Mucosa of rectum (tissue), 2 donors: ENCODE measurements around the gene CHGA.

Source experiments
- H3K27ac ChIP-seq, 2 donors: one replicate each; pipeline ENCODE4 v1.7.0; 2013; ENCODE audit warnings: inconsistent platforms in 2 of 2, low read depth in 2 of 2, low read length in 2 of 2
- H3K27me3 ChIP-seq, 2 donors: one replicate each; pipeline ENCODE4 v1.7.0; 2013; ENCODE audit warnings: low read length in 2 of 2; ENCODE audit not compliant: control insufficient read depth in 2 of 2, insufficient read depth in 2 of 2
- H3K36me3 ChIP-seq, 2 donors: one replicate each; pipeline ENCODE4 v1.7.0; 2013; ENCODE audit warnings: low read length in 2 of 2; ENCODE audit not compliant: control insufficient read depth in 2 of 2, insufficient read depth in 2 of 2
- H3K4me1 ChIP-seq, 2 donors: one replicate each; pipeline ENCODE4 v1.7.0; 2013; ENCODE audit warnings: low read length in 2 of 2, mild to moderate bottlenecking in 1 of 2; ENCODE audit not compliant: control insufficient read depth in 2 of 2, insufficient read depth in 2 of 2
- H3K4me3 ChIP-seq, 2 donors: one replicate each; pipeline ENCODE4 v1.7.0; 2013; ENCODE audit warnings: low read length in 2 of 2
- H3K9ac ChIP-seq, 2 donors: one replicate each; pipeline ENCODE4 v1.7.0; 2013; ENCODE audit warnings: low read length in 2 of 2, low read depth in 1 of 2, mild to moderate bottlenecking in 1 of 2
- H3K9me3 ChIP-seq, 2 donors: one replicate each; pipeline ENCODE4 v1.7.0; 2013; ENCODE audit warnings: low read length in 2 of 2; ENCODE audit not compliant: control insufficient read depth in 2 of 2
- donor health status: healthy.
- donor health status: Normal muscosa, but diverticular disease.

Gene CHGA

DNA sequence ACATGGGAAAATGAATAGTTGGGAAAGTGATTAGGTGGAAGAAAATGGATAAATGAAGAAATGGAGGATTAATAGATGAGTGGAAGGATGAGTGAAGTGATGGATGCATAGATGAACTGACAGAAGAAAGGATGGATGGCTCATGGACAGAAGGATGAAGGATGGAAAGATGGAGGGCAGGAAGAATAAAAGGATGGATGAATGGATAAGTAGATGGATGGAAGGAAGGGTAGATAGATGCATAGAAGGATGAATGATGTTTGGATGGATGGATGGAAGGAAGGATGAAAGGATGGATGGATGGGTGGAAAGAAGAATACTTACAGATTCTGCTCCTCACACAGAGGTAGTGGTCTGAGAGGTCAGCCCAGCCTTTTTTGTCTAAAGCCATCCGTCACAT is 35.8 kb upstream of the CHGA start:
- H3K9ac ChIP-seq: no peak overlapping the region
- H3K9me3 ChIP-seq: no peaks in the 10 kb centered on the region
- H3K36me3 ChIP-seq: no peaks in the 10 kb centered on the region
- no peak overlapping the region for H3K4me3 ChIP-seq
- no peak overlapping the region for H3K27ac ChIP-seq
- H3K27me3 ChIP-seq: no peaks in the 10 kb centered on the region
- peaks cover 0 to 2% of the 10 kb centered on the region in 2 donors for H3K4me1 ChIP-seq

DNA sequence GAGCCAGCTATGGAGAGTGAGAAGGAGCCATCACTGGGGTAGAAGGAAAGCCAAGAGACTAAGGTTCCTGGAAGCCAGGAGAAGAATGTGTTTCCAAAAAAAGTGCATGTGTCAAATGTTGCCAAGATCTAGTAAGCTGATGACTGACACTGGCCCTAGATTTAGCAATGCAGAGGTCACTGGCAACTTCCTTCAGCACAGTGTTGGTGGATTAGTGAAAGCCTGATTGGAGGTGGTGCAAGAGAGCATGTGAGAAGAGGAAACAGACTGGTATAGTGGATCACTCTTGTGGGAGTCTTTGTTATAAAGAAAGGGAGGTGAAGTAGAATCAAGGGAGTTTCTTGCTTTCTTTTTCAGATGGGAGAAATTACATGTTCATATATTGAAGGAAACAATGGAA is 34.1 kb upstream of the CHGA start:
- Histone ChIP-seq H3K36me3 (no peaks in the 10 kb centered on the region), H3K4me1 (peaks cover 0 to 2% of the 10 kb centered on the region in 2 donors), H3K4me3 (no peak overlapping the region), H3K27ac (no peak overlapping the region), H3K27me3 (no peaks in the 10 kb centered on the region), H3K9ac (no peak overlapping the region), H3K9me3 (peaks cover 3 to 4% of the 10 kb centered on the region in 2 donors)

DNA sequence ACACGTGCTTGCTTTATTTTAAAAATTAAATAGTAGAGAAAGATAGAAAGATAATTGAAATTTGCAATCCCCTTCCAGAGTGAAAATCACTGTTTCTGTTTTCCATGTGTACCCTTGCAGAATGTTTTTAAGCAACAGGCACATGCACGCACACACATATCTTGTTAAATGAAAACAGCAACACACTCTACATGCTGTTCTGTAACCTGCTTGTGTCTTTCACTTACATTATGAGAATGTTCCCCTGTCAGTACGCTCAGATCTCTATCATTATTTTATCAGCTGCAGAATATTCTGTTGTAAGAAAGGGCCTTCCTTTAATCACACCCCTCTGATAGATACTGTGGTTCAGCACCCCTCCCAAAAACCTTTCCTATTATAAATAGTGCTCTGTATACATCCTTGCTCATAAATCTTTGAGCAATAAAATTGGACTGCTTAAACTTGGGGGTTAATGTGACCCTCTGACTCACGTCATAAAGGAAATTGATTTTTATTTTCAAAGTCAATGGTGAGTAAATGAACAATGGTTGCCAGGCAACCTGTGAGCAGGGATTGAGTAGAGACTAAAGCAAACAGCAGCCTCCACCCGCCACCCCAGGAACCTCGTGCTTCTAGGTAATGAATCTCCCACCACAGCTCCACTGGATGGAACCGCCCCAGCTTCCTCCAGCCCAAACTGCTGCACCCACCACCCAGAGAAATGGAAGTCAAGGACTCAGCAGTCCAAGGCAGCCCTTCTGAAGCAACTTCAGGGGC is 31.9 kb upstream of the CHGA start:
- no peaks in the 10 kb centered on the region for H3K36me3 ChIP-seq
- H3K27ac ChIP-seq: no peak overlapping the region
- H3K9ac ChIP-seq: no peak overlapping the region
- H3K27me3 ChIP-seq: no peaks in the 10 kb centered on the region
- peaks cover 0 to 2% of the 10 kb centered on the region in 2 donors for H3K4me1 ChIP-seq
- H3K4me3 ChIP-seq: no peak overlapping the region
- H3K9me3 ChIP-seq: peaks cover 4 to 6% of the 10 kb centered on the region in 2 donors

DNA sequence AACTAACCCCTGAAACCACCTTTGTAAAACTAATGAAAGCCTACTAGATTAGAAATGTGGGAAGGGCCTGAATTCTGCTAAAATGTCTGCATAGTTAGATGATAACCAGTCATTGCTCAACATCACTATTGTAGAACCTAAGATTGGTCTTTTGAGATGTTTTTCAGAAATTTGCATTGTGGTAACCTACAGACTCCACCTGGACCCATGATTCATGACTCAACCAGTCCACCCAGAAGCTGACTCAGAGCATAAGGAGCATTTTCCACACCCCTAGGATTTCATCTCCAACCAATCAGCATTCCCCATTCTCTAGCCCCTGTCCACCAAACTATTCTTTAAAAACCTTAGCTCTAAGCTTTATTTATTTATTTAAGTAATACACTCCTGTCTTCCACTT is 30.4 kb upstream of the CHGA start:
- H3K9ac ChIP-seq: no peak overlapping the region
- no peak overlapping the region for H3K27ac ChIP-seq
- no peak overlapping the region for H3K4me3 ChIP-seq
- no peaks in the 10 kb centered on the region for H3K27me3 ChIP-seq
- peaks cover 4 to 6% of the 10 kb centered on the region in 2 donors for H3K9me3 ChIP-seq
- H3K4me1 ChIP-seq: peaks cover 0 to 2% of the 10 kb centered on the region in 2 donors
- no peaks in the 10 kb centered on the region for H3K36me3 ChIP-seq

DNA sequence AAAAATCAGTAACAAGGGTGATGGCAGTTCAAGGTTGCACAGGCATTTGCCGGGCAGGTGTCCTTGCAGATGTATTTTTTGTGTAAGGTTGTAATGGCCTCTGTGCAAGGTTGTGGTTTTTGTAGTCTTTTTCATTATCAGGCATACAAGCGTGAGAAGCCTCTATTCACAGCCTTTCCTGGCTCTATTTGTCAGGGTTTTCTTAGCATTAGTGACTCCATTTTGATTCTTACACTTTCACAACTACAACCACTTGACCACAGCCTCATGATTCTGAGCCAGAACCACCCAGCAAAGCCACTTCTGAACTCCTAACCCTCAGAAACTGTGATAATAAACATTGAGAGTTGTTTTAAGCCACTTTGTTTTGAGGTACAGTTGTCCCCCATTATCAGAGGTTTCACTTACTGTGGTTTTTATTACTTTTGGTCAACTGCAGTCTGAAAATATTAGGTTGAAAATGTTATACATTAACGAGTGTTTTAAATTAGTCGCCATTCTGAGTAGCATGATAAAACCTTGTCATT is 27.5 kb upstream of the CHGA start:
- no peak overlapping the region for H3K9ac ChIP-seq
- H3K4me1 ChIP-seq: peaks cover 0 to 2% of the 10 kb centered on the region in 2 donors
- no peak overlapping the region for H3K27ac ChIP-seq
- no peaks in the 10 kb centered on the region for H3K36me3 ChIP-seq
- H3K4me3 ChIP-seq: no peak overlapping the region
- H3K9me3 ChIP-seq: peaks cover 4 to 6% of the 10 kb centered on the region in 2 donors
- H3K27me3 ChIP-seq: no peaks in the 10 kb centered on the region

DNA sequence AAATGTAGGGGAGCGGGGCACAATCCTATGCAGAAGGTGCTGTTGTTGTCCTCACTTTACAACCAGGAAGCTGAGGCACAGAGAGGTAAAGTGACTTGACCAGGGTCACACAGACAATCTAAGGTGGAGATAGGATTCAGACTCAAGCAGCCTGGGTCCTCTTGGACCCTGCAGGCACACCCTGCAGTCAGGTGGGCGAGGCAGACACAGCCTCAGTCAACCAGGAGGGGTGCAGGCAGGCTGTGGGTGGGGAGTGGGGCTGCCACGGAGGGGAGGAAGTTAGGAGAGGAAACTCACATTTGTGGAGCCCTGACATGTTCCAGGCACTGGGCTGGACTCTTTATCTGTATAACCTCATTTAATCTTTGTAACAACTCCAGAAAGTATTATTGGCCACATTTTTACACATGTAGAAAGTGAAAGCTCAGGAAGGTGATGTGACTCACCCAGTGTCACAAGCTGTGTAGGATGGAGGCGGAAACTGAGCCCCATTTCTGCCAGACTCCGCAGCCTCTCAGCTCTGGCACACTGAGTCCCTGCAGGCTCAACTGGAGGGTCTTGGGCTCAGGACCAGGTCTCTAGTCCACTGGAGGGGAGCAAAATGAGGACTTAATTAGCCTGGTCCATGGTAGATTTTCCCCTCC is 24.9 kb upstream of the CHGA start:
- Histone ChIP-seq H3K9ac (no peak overlapping the region), H3K27me3 (peaks cover 0 to 2% of the 10 kb centered on the region in 2 donors), H3K4me3 (no peak overlapping the region), H3K9me3 (peaks cover 4 to 6% of the 10 kb centered on the region in 2 donors), H3K4me1 (no peaks in the 10 kb centered on the region), H3K36me3 (no peaks in the 10 kb centered on the region), H3K27ac (no peak overlapping the region)

DNA sequence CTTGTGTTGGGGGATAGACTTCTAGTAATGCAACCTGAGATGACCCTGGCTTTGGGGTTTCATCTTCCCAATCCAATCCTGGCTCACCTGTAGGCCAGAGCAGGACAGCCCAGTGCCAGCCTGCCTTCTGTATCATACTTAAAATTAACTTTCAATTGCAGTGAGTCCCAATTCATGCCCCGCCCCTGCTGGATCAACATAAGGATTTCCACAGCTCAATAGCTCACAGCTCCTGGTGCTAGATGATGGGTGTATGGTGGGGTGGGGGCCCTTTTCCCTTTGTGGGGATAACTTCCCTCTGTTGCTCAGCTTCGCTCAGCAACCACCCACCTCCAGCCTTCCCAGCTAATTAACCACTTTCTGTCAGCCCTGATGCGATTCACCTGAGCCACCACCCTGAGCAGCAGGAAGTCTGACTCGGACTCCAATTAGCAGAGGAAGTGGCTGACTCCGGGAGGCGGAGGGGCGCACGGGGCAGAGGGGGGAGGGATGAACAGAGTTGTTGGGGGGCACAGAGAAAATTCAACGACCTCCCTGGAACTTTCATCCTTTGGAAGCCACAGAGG is 24.3 kb upstream of the CHGA start:
- Histone ChIP-seq H3K4me1 (no peaks in the 10 kb centered on the region), H3K36me3 (no peaks in the 10 kb centered on the region), H3K4me3 (no peak overlapping the region), H3K27me3 (peaks cover 0 to 5% of the 10 kb centered on the region in 2 donors), H3K9ac (no peak overlapping the region), H3K9me3 (peaks cover 2 to 5% of the 10 kb centered on the region in 2 donors), H3K27ac (no peak overlapping the region)

DNA sequence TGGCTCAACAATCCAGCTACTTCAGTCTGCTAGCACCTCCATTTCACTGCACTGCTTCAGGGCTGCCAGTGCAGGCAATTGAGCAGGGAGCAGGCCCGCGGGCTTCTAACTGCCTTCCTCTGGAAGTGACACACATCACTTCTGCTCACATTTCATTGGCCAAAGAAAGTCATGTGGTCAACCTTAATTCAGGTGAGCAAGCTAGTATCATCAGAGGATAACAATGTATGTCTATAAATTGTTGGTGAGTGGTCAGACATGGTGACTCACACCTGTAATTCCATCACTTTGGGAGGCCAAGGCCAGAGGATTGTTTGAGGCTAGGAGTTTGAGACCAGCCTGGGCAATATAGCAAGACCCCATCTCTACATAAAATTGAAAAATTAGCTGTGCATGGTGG is 22.3 kb upstream of the CHGA start:
- H3K27me3 ChIP-seq: peaks cover 4 to 7% of the 10 kb centered on the region in 2 donors
- no peak overlapping the region for H3K9ac ChIP-seq
- H3K4me3 ChIP-seq: no peak overlapping the region
- H3K36me3 ChIP-seq: no peaks in the 10 kb centered on the region
- no peaks in the 10 kb centered on the region for H3K4me1 ChIP-seq
- no peak overlapping the region for H3K27ac ChIP-seq
- no peaks in the 10 kb centered on the region for H3K9me3 ChIP-seq

DNA sequence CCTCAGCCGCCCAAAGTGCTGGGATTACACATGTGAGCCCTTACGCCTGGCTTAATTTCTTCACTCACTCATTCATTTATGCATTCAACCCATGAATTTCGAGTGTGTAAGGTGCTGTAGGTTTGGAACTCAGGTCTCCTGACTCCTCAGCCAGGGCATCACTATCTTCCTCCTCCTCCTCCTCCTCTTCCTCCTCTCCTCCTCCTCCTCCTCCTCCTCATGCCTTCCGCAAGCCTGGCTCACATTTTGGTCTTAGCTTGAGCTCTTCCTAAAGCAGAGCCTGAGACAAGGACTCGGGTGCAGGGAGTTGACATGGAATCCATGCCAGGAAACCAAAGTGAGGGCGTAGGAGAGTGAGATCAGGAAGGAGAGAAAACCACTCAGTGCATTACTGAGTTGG is 20.8 kb upstream of the CHGA start:
- Histone ChIP-seq H3K9me3 (no peaks in the 10 kb centered on the region), H3K36me3 (no peaks in the 10 kb centered on the region), H3K27ac (no peak overlapping the region), H3K9ac (no peak overlapping the region), H3K27me3 (peaks cover 4 to 7% of the 10 kb centered on the region in 2 donors), H3K4me3 (no peak overlapping the region), H3K4me1 (no peaks in the 10 kb centered on the region)

DNA sequence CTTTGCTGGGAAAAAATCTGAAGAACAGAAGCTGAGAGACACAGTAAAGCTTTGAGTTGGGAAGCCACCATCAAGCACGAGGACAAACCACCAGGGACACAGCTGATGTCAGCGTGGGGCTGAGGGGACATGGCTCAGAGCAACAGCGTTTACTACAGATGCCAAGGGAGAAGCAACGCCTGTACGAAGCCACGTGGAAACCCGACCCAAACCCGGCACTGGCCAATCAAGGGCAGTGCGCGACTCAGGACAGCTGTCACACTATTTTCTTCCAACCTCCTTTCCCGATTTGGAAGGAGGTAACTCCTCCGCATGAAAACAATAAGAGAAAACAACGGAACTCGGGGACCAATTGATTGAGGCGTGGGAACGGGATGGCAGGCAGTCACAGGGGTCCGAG is 20.2 kb upstream of the CHGA start:
- no peak overlapping the region for H3K27ac ChIP-seq
- H3K9ac ChIP-seq: no peak overlapping the region
- H3K36me3 ChIP-seq: no peaks in the 10 kb centered on the region
- H3K9me3 ChIP-seq: no peaks in the 10 kb centered on the region
- H3K4me1 ChIP-seq: no peaks in the 10 kb centered on the region
- H3K4me3 ChIP-seq: no peak overlapping the region
- peaks cover 4 to 7% of the 10 kb centered on the region in 2 donors for H3K27me3 ChIP-seq
